Epithelial cell of alveolus of lung (primary cell): Measurements from ENCODE around the gene NRP1. TPM values are rescaled to one million over a fixed set of nuclear protein-coding genes. Genes with fewer than 3 reads are reported as not detected.

ENCODE experiments used
- total RNA-seq: library from RNA; depleted of rRNA; stranded (reverse); fragments of >200 nt; gene quantifications from 2 replicates; pipeline ENCODE4 v1.2.1, GENCODE V29; 2015

The NRP1 gene
- 163 and 173 TPM in 2 replicates for total RNA-seq

GRCh38 chr10:33334153-33334804 is at the start of gene NRP1:
Gene NRP1, minus strand, starts transcription at chr10:33334667. Its CDS starts 285 bp downstream, at chr10:33334382.

